Fibroblast of the aortic adventitia (primary cell): ENCODE measurements around the gene ETV5. TPM values are rescaled to one million over a fixed set of nuclear protein-coding genes. Genes with fewer than 3 reads are reported as not detected.

Source experiments
- DNase-seq: peaks from one replicate; pipeline ENCODE4 v3.0.0-alpha.2; 2010; ENCODE audit warnings: low read depth
- H3K4me3 ChIP-seq: 2 replicates; pipeline ENCODE4 v1.5.1; 2011; ENCODE audit warnings: low read depth, mild to moderate bottlenecking, control low read depth, low read length, moderate library complexity
- total RNA-seq: library from RNA; depleted of rRNA; stranded (reverse); fragments of >200 nt; gene quantifications from 2 replicates; pipeline ENCODE4 v1.2.3, GENCODE V29; 2012; ENCODE audit warnings: low replicate concordance
- TF ChIP-seq, protein P1 (sequence below): IDR thresholded peaks from 2 replicates; pipeline ENCODE4 v1.5.1; 2011; ENCODE audit warnings: mild to moderate bottlenecking, low read length, control low read depth, inconsistent platforms; ENCODE audit not compliant: insufficient read depth

The ETV5 gene
- total RNA-seq, 1 donor: 78.8 TPM

DNA sequence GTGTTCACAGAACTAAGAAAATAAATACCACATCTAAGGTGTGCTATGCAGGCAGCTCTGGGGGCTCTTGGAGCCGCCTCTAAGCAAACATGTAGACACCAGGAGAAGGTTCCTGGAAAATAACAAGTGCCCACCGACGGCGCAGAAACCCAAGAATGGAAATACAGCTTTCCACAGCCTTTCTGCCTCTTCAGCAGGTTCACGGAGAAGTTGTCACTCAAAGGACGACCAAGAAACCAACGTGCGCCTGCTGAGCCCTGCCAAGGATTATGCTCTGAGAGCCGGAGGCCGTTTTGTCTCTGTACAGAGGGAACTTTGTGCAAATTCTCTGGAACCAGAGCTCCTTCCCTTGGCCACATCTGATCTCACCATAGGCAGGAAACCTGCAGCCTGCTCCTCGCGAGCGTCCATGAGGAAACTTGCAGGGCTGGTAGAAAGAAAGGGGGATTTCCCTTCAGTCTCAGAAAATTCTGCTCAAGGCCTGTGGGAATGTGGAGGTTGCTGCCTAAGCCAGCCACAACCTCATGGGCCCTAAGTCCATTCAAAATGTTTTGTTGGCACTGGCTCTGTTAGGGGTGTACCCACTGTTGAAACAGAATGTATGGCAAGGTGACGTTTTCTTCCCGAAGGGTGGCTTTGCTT, 40.6 kb upstream of the ETV5 start:
- no peak overlapping the region for H3K4me3 ChIP-seq
- TF ChIP-seq, protein P1, sequence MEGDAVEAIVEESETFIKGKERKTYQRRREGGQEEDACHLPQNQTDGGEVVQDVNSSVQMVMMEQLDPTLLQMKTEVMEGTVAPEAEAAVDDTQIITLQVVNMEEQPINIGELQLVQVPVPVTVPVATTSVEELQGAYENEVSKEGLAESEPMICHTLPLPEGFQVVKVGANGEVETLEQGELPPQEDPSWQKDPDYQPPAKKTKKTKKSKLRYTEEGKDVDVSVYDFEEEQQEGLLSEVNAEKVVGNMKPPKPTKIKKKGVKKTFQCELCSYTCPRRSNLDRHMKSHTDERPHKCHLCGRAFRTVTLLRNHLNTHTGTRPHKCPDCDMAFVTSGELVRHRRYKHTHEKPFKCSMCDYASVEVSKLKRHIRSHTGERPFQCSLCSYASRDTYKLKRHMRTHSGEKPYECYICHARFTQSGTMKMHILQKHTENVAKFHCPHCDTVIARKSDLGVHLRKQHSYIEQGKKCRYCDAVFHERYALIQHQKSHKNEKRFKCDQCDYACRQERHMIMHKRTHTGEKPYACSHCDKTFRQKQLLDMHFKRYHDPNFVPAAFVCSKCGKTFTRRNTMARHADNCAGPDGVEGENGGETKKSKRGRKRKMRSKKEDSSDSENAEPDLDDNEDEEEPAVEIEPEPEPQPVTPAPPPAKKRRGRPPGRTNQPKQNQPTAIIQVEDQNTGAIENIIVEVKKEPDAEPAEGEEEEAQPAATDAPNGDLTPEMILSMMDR: no peak
- DNase-seq: no peak

DNA sequence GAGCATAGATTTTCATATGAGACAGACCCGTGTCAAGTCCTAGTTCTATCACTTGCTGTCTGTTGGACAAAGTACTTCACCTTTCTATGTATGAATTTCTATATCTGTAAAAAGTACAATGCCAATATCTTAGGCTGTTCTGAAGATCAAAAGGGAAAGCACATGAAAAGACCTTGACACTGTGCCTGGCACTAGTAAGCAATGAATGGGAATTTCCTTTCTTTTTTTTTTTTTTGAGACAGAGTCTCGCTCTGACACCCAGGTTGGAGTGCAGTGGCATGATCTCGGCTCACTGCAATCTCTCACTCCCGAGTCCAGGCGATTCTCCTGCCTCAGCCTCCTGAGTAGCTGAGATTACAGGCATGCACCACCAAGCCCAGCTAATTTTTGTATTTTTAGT, 35.4 kb upstream of the ETV5 start:
- TF ChIP-seq, protein P1: no peak
- no peak overlapping the region for H3K4me3 ChIP-seq
- no peak for DNase-seq

DNA sequence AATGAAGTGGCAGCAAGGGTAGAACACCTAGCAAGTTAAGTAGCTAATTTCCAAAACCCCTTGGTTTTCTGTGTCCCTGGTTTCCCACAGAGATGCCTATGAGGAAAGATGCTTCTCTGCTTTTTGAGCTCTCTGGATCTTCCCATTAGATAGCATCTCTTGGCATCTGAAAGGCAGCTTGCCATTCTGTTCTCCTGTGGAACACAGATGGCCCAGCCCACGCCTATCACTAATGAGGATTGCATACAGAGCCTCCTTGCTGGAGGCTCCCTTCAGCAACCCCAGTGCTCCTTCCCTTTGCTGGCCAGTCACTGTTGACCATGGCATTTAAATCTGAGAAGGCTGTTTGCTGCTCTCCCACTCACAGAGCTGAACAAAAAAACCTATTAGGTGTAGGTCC, 34.4 kb upstream of the ETV5 start:
- H3K4me3 ChIP-seq: no peak overlapping the region
- no peak for DNase-seq
- TF ChIP-seq, protein P1: no peak

DNA sequence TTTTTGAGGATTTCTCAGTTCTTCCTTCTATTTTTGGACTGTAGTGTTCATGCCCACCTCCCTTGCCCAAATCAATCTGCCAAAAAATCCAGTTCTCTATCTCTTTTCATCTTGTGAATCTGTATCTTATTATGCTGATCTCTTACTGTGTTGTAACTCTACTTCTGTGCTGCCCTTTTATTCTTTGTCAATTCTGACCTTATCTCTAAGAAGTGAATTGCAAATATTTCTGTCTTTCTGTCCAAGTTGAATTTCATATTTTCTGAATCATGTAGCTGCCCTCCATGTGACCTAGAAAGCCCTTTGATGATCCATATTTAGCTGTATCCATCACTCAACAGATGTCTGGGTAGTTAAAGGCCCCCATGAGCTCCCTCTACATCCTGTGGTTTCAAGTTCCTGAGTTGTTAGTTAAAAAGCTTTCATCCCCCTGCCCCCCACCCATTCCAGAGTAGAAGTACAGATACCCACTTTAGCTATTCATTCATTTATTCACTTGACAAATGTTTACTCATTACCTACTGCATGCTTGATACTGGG, 33.6 kb upstream of the ETV5 start:
- TF ChIP-seq, protein P1: no peak
- H3K4me3 ChIP-seq: no peak overlapping the region
- peak; percentile 13 for DNase-seq

DNA sequence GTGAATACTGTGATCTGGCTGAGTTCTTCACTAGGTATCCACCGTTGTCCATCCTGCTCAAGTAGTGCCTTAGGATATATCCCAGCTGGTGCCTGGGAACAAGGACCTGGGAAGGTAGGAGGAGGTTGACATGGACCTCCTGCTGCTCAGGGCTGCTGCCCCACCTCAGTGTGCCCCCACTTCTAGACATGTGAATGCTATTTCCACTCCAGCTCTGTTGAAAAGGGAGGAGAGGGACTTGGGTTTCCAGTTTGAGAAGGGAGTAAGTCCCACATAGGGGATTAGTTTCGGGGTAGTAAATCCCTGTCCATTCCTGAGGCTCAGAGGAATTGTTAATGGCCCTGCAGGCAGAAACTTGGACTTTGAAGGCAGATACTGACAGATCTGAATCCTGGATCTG, 32.9 kb upstream of the ETV5 start:
- TF ChIP-seq, protein P1: no peak
- H3K4me3 ChIP-seq: no peak overlapping the region
- DNase-seq: no peak

DNA sequence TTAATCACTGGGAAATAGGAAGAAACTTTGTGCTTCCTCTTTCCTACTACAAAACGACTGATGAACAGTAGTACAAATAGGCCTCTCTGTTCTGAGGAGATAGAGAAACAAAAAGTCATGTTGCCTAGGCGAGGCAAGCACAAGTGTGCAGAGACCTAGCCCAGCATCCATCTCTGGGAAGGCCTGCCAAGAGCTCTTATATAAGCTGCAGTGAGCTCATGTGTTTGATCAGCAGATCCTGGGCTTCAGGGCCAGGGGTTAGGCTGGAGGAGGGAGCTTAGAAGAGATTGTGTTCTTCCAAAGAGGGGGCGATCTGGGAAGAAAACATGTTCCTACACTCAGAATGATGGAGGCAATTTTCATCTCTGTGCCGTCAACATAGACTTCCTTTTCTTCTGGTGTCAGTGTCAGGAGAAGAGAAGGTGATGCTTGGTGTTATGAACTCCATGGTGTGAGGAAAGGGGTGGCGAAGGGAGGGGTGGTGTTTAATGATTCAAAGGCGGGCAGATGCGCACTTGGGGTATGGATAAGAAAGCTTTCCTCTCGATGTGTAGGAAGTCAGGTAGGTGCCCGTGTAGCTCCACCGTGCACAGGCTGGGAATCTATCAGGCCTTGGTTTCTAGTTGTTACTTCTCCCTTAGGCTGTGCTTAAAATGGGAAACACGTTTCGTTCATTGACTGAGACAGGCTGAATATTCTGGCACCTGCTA, 29.5 kb upstream of the ETV5 start:
- peak; percentile 16 for DNase-seq
- no peak overlapping the region for H3K4me3 ChIP-seq
- TF ChIP-seq, protein P1: no peak
